BE2C (cell line): Measurements from ENCODE around the gene IKBKE.
"Not testable (repeated sequence)": the region's sequence is repeated elsewhere in the genome, so short reads cannot be mapped to it uniquely, and the experiment has no call there.

ENCODE experiments used
- DNase-seq: peaks from one replicate; pipeline ENCODE4 v3.0.0-alpha.2; 2020
- H3K27me3 ChIP-seq: fragments of 250-450 bp; sonication (Bioruptor Pico); 2 replicates; pipeline ENCODE4 v1.5.1; 2020; ENCODE audit warnings: mild to moderate bottlenecking
- H3K36me3 ChIP-seq: fragments of 250-450 bp; sonication (Bioruptor Pico); 2 replicates; pipeline ENCODE4 v1.5.1; 2020; ENCODE audit warnings: mild to moderate bottlenecking
- H3K4me1 ChIP-seq: fragments of 250-450 bp; sonication (Bioruptor Pico); 2 replicates; pipeline ENCODE4 v1.5.1; 2020
- H3K4me3 ChIP-seq: 2 replicates; pipeline ENCODE4 v1.5.1; 2011; ENCODE audit warnings: low read depth, low read length
- H3K9me3 ChIP-seq: fragments of 250-450 bp; sonication (Bioruptor Pico); 2 replicates; pipeline ENCODE4 v1.5.1; 2020
- CTCF ChIP-seq: IDR thresholded peaks from 2 replicates; pipeline ENCODE4 v1.5.1; 2012; ENCODE audit warnings: mild to moderate bottlenecking, low read depth, low read length

The IKBKE gene

GRCh38 chr1:206482611-206483010 is 12.3 kb downstream of the IKBKE start:
- peaks cover 16% of the 10 kb centered on the region for H3K27me3 ChIP-seq
- no peaks in the 10 kb centered on the region for H3K4me1 ChIP-seq
- H3K9me3 ChIP-seq = no peaks in the 10 kb centered on the region
- no peak for DNase-seq
- TF ChIP-seq CTCF = no peak
- H3K4me3 ChIP-seq = no peak overlapping the region
- H3K36me3 ChIP-seq = no peaks in the 10 kb centered on the region

GRCh38 chr1:206483864-206484263 is 13.6 kb downstream of the IKBKE start:
- not testable (repeated sequence) for H3K27me3 ChIP-seq, H3K4me3 ChIP-seq, H3K36me3 ChIP-seq, DNase-seq, H3K9me3 ChIP-seq, H3K4me1 ChIP-seq

GRCh38 chr1:206484901-206485300 is 14.6 kb downstream of the IKBKE start:
- H3K36me3 ChIP-seq = no peaks in the 10 kb centered on the region
- no peak for TF ChIP-seq CTCF

GRCh38 chr1:206486995-206487788 is 16.9 kb downstream of the IKBKE start:
- H3K4me1 ChIP-seq = no peaks in the 10 kb centered on the region
- H3K36me3 ChIP-seq = no peaks in the 10 kb centered on the region
- H3K9me3 ChIP-seq = no peaks in the 10 kb centered on the region
- no peak overlapping the region for H3K4me3 ChIP-seq
- H3K27me3 ChIP-seq = no peaks in the 10 kb centered on the region
- no peak for DNase-seq
- no peak for TF ChIP-seq CTCF

More at GRCh38 chr1:206484901-206485300, 14.6 kb downstream of the IKBKE start:
- no peaks in the 10 kb centered on the region for H3K9me3 ChIP-seq
- H3K4me1 ChIP-seq = no peaks in the 10 kb centered on the region
- DNase-seq = no peak
- H3K4me3 ChIP-seq = no peak overlapping the region
- 0 out of 2 replicates have a peak, but pooled peaks cover 3% of the 10 kb centered on the region for H3K27me3 ChIP-seq

GRCh38 chr1:206487970-206488369 is 17.7 kb downstream of the IKBKE start:
- no peaks in the 10 kb centered on the region for H3K4me1 ChIP-seq
- H3K4me3 ChIP-seq = no peak overlapping the region
- no peak for TF ChIP-seq CTCF
- no peaks in the 10 kb centered on the region for H3K9me3 ChIP-seq
- H3K36me3 ChIP-seq = no peaks in the 10 kb centered on the region
- DNase-seq = no peak
- H3K27me3 ChIP-seq = no peaks in the 10 kb centered on the region

- TF ChIP-seq CTCF = no peak
- no peaks in the 10 kb centered on the region for H3K9me3 ChIP-seq
- DNase-seq = no peak
- no peaks in the 10 kb centered on the region for H3K4me1 ChIP-seq
- H3K27me3 ChIP-seq = no peaks in the 10 kb centered on the region
- no peak overlapping the region for H3K4me3 ChIP-seq
- H3K36me3 ChIP-seq = no peaks in the 10 kb centered on the region
These were observed 18.2 kb downstream of the IKBKE start for GRCh38 chr1:206488466-206488865.
